H1 (cell line): Measurements from ENCODE around the gene MRPL54. TPM values are rescaled to one million over a fixed set of nuclear protein-coding genes. Genes with fewer than 3 reads are reported as not detected.

Experiments
- CTCF ChIA-PET: fragments of 300-600 bp; sonication (Branson Sonifier 250); formaldehyde crosslinking; loops from one replicate; lab custom pipeline; 2021; ENCODE audit not compliant: partially characterized antibody; lab: Charles Lee
- POLR2A ChIA-PET: fragments of 300-600 bp; sonication (Branson Sonifier 250); formaldehyde crosslinking; loops from one replicate; lab custom pipeline; 2021; ENCODE audit warnings: inconsistent platforms; ENCODE audit not compliant: partially characterized antibody; lab: Charles Lee
- DNase-seq, 2 experiments: peaks; one replicate each; pipeline versions ENCODE4 v3.0.0 to v3.0.0-alpha.2; 2010 to 2022; ENCODE audit warnings: low spot score in 2 of 2, low read depth in 1 of 2, mixed read lengths in 1 of 2
- FAIRE-seq: peaks from 2 replicates; lab custom pipeline; 2011; peaks lifted over from hg19 to GRCh38; lab: Jason Lieb, UNC
- H2AFZ ChIP-seq: 2 replicates; pipeline ENCODE4 v1.8.1; 2012; ENCODE audit warnings: low read length, inconsistent platforms
- H2AK5ac ChIP-seq: 2 replicates; pipeline ENCODE4 v1.6.1; 2013; ENCODE audit warnings: low read depth, low read length
- H2BK120ac ChIP-seq: replicated peaks from 2 replicates; pipeline ENCODE3; 2013; ENCODE audit warnings: low read depth, low read length, inconsistent platforms
- H2BK12ac ChIP-seq: 2 replicates; pipeline ENCODE4 v1.6.1; 2013; ENCODE audit warnings: low read depth, low read length
- H2BK15ac ChIP-seq: 2 replicates; pipeline ENCODE4 v1.6.1; 2013; ENCODE audit warnings: low read length
- H2BK20ac ChIP-seq: 2 replicates; pipeline ENCODE4 v1.6.1; 2013; ENCODE audit warnings: low read length
- H2BK5ac ChIP-seq: 2 replicates; pipeline ENCODE4 v1.6.1; 2013; ENCODE audit warnings: low read depth, low read length
- H3K14ac ChIP-seq: 2 replicates; pipeline ENCODE4 v1.6.1; 2013; ENCODE audit warnings: inconsistent platforms; ENCODE audit not compliant: insufficient read length
- H3K18ac ChIP-seq: 2 replicates; pipeline ENCODE4 v1.6.1; 2013; ENCODE audit warnings: low read length; ENCODE audit errors: extremely low read depth
- H3K23ac ChIP-seq: 2 replicates; pipeline ENCODE4 v1.6.1; 2013; ENCODE audit warnings: inconsistent platforms; ENCODE audit not compliant: insufficient read length
- H3K23me2 ChIP-seq: 2 replicates; pipeline ENCODE4 v1.6.1; 2013; ENCODE audit warnings: low read depth, low read length
- H3K27ac ChIP-seq: 2 replicates; pipeline ENCODE4 v1.6.1; 2011; ENCODE audit warnings: low read depth, low read length, inconsistent platforms
- H3K27me3 ChIP-seq, 4 experiments: replicated peaks in 1 of 4; 1 replicate in 1 of 4; 2 replicates in 3 of 4; pipeline versions ENCODE4 v1.6.1 to v1.8.1; 2011 to 2013; ENCODE audit warnings: low read length in 3 of 4, mild to moderate bottlenecking in 3 of 4, inconsistent platforms in 2 of 4, mixed read lengths in 2 of 4, moderate library complexity in 1 of 4; ENCODE audit not compliant: control insufficient read depth in 3 of 4, insufficient read depth in 3 of 4; ENCODE audit errors: extremely low read depth in 1 of 4
- H3K36me3 ChIP-seq, 4 experiments: 2 replicates each; pipeline versions ENCODE4 v1.6.1 to v1.8.1; 2011 to 2013; ENCODE audit warnings: mild to moderate bottlenecking in 4 of 4, low read length in 3 of 4, moderate library complexity in 2 of 4, control low read depth in 1 of 4, inconsistent platforms in 1 of 4; ENCODE audit not compliant: insufficient read depth in 4 of 4, control insufficient read depth in 2 of 4
- H3K4ac ChIP-seq: replicated peaks from 2 replicates; pipeline ENCODE3; 2013; ENCODE audit warnings: low read length, low read depth, mixed read lengths, inconsistent platforms; ENCODE audit not compliant: insufficient read length
- H3K4me1 ChIP-seq, 4 experiments: replicated peaks in 1 of 4; 1 replicate in 1 of 4; 2 replicates in 3 of 4; pipeline versions ENCODE4 v1.6.1 to v1.8.1; 2011 to 2013; ENCODE audit warnings: low read length in 3 of 4, inconsistent platforms in 2 of 4, mixed read lengths in 1 of 4; ENCODE audit not compliant: insufficient read depth in 4 of 4, control insufficient read depth in 3 of 4
- H3K4me2 ChIP-seq, 2 experiments: 2 replicates each; pipeline versions ENCODE4 v1.6.1 to v1.8.1; 2011 to 2013; ENCODE audit warnings: low read depth in 2 of 2, low read length in 2 of 2, control low read depth in 1 of 2, inconsistent platforms in 1 of 2, mild to moderate bottlenecking in 1 of 2; ENCODE audit not compliant: insufficient read depth in 1 of 2
- H3K4me3 ChIP-seq, 4 experiments: fragments of 200-600, 300-600 bp in 1 of 4; sonication (generic), shearing (Covaris generic), sonication (Bioruptor Twin) in 1 of 4; 2 replicates each; pipeline versions ENCODE4 v1.5.1 to v1.8.1; 2011 to 2016; ENCODE audit warnings: low read length in 4 of 4, low read depth in 3 of 4, control low read depth in 2 of 4, inconsistent platforms in 2 of 4, mild to moderate bottlenecking in 2 of 4, mixed read lengths in 1 of 4, moderate library complexity in 1 of 4; ENCODE audit not compliant: insufficient read depth in 2 of 4; ENCODE audit errors: extremely low read depth in 1 of 4
- H3K56ac ChIP-seq: replicated peaks from 2 replicates; pipeline ENCODE3; 2013; ENCODE audit warnings: low read depth, mild to moderate bottlenecking, mixed read lengths, low read length, inconsistent platforms; ENCODE audit not compliant: insufficient read length
- H3K79me1 ChIP-seq: 2 replicates; pipeline ENCODE4 v1.6.1; 2013; ENCODE audit warnings: low read depth, low read length, control low read depth
- H3K79me2 ChIP-seq, 2 experiments: 2 replicates each; pipeline versions ENCODE4 v1.6.1 to v1.8.1; 2012 to 2013; ENCODE audit warnings: low read length in 2 of 2, mild to moderate bottlenecking in 2 of 2, inconsistent platforms in 1 of 2; ENCODE audit not compliant: insufficient read depth in 2 of 2, control insufficient read depth in 1 of 2
- H3K9ac ChIP-seq, 4 experiments: replicated peaks in 1 of 4; 1 replicate in 1 of 4; 2 replicates in 3 of 4; pipeline versions ENCODE4 v1.6.1 to v1.8.1; 2011 to 2013; ENCODE audit warnings: low read depth in 3 of 4, low read length in 3 of 4, control low read depth in 2 of 4, mild to moderate bottlenecking in 2 of 4, moderate library complexity in 2 of 4, inconsistent platforms in 1 of 4; ENCODE audit errors: extremely low read depth in 1 of 4
- H3K9me3 ChIP-seq, 2 experiments: 2 replicates each; pipeline versions ENCODE4 v1.6.1 to v1.8.1; 2012 to 2013; ENCODE audit warnings: mild to moderate bottlenecking in 2 of 2, moderate library complexity in 2 of 2, control low read depth in 1 of 2, inconsistent platforms in 1 of 2, low read depth in 1 of 2, low read length in 1 of 2, mixed read lengths in 1 of 2; ENCODE audit not compliant: insufficient read depth in 2 of 2
- H4K20me1 ChIP-seq, 2 experiments: replicated peaks in 1 of 2; 2 replicates each; pipeline versions ENCODE3 to v1.8.1; 2011 to 2013; ENCODE audit warnings: inconsistent platforms in 2 of 2, low read length in 2 of 2, mild to moderate bottlenecking in 1 of 2; ENCODE audit not compliant: insufficient read depth in 2 of 2, control insufficient read depth in 1 of 2
- H4K5ac ChIP-seq: 2 replicates; pipeline ENCODE4 v1.6.1; 2013; ENCODE audit warnings: low read length, low read depth, mixed read lengths, inconsistent platforms; ENCODE audit not compliant: insufficient read length
- H4K8ac ChIP-seq: 2 replicates; pipeline ENCODE4 v1.8.0; 2013; ENCODE audit warnings: mild to moderate bottlenecking, moderate library complexity, low read length, inconsistent platforms; ENCODE audit not compliant: insufficient read depth; ENCODE audit errors: extremely low read depth
- H4K91ac ChIP-seq: replicated peaks from 2 replicates; pipeline ENCODE3; 2013; ENCODE audit warnings: low read length, mixed read lengths, inconsistent platforms; ENCODE audit not compliant: insufficient read length
- CREB1 ChIP-seq: IDR thresholded peaks from 2 replicates; pipeline ENCODE4 v1.6.1; 2012; ENCODE audit warnings: inconsistent platforms
- EZH2 ChIP-seq: fragments of 200-600 bp; sonication (generic); IDR thresholded peaks from 2 replicates; pipeline ENCODE4 v1.7.1; 2012; ENCODE audit warnings: low read depth, mild to moderate bottlenecking, moderate library complexity, low read length, inconsistent platforms; ENCODE audit not compliant: severe bottlenecking
- HDAC2 ChIP-seq, 2 experiments: fragments of 300-600 bp in 1 of 2; sonication (generic) in 1 of 2; IDR thresholded peaks; 2 replicates each; pipeline ENCODE4 v1.6.1; 2011 to 2012; ENCODE audit warnings: low read depth in 2 of 2, low read length in 2 of 2, mild to moderate bottlenecking in 2 of 2, moderate library complexity in 2 of 2, borderline replicate concordance in 1 of 2, inconsistent platforms in 1 of 2
- MAX ChIP-seq: IDR thresholded peaks from 2 replicates; pipeline ENCODE4 v1.6.1; 2012; ENCODE audit warnings: inconsistent platforms
- POLR2AphosphoS5 ChIP-seq: IDR thresholded peaks from 2 replicates; pipeline ENCODE4 v1.6.1; 2011; ENCODE audit warnings: low read depth, low read length
- RXRA ChIP-seq: IDR thresholded peaks from 2 replicates; pipeline ENCODE4 v1.6.1; 2011; ENCODE audit warnings: low read depth, mild to moderate bottlenecking, low read length, moderate library complexity; ENCODE audit not compliant: insufficient read depth
- SP1 ChIP-seq: IDR thresholded peaks from 2 replicates; pipeline ENCODE4 v1.6.1; 2011; ENCODE audit warnings: low read depth, low read length
- TAF1 ChIP-seq: IDR thresholded peaks from 2 replicates; pipeline ENCODE4 v1.6.1; 2011; ENCODE audit warnings: mild to moderate bottlenecking, low read depth, low read length
- TBP ChIP-seq: IDR thresholded peaks from 2 replicates; pipeline ENCODE4 v1.6.1; 2011; ENCODE audit warnings: low read depth, low read length, improper control_type of control experiment
- TEAD4 ChIP-seq: IDR thresholded peaks from 2 replicates; pipeline ENCODE4 v1.6.1; 2012; ENCODE audit warnings: low read depth, low read length, inconsistent platforms, mixed read lengths
- WGBS, 2 experiments: shearing (Covaris generic) in 1 of 2; methylation state at CpG; one replicate each; pipeline versions ENCODE4 v1.1.6 to v1.1.7; 2013 to 2015; ENCODE audit warnings: low lambda C conversion rate in 2 of 2, mixed read lengths in 2 of 2, inconsistent platforms in 1 of 2, low coverage in 1 of 2, missing lambda C conversion rate in 1 of 2; ENCODE audit not compliant: insufficient replicate concordance in 2 of 2, insufficient coverage in 1 of 2, insufficient read length in 1 of 2; ENCODE audit errors: extremely low coverage in 1 of 2, missing lambda C conversion rate in 1 of 2; 5-methylcytosine and 5-hydroxymethylcytosine counted together
- polyA plus RNA-seq, 7 experiments: library from polyadenylated mRNA; depleted of rRNA in 3 of 7; stranded (reverse) in 5 of 7; unstranded in 2 of 7; fragments of >200 nt in 5 of 7; fragments of 200-250 nt in 2 of 7; gene quantifications; 1 replicate in 5 of 7; 2 replicates in 1 of 7; 4 replicates in 1 of 7; pipeline versions ENCODE4 v1.2.1 to v1.2.3, GENCODE V29; 2011 to 2013; ENCODE audit warnings: missing spikeins in 2 of 7, mixed read lengths in 2 of 7
- total RNA-seq: library from RNA; stranded (reverse); fragmentation: NEBNext Ultra II Directional; extraction: Animal tissue kit (Norgen Biotek cat#: 25700); gene quantifications from 2 replicates; pipeline ENCODE4 v1.2.1, GENCODE V29; 2021
- TF ChIP-seq, protein P1 (sequence below): IDR thresholded peaks from 2 replicates; pipeline ENCODE4 v1.6.1; 2011; ENCODE audit warnings: low read depth, mild to moderate bottlenecking, low read length; ENCODE audit not compliant: insufficient read depth

The MRPL54 gene
- total and polyA plus RNA-seq, 2 of the 8 experiments (the other 6 are each of a cell fraction or from before 2014, with no cell fraction given): 63.8 to 72.8 TPM

DNA sequence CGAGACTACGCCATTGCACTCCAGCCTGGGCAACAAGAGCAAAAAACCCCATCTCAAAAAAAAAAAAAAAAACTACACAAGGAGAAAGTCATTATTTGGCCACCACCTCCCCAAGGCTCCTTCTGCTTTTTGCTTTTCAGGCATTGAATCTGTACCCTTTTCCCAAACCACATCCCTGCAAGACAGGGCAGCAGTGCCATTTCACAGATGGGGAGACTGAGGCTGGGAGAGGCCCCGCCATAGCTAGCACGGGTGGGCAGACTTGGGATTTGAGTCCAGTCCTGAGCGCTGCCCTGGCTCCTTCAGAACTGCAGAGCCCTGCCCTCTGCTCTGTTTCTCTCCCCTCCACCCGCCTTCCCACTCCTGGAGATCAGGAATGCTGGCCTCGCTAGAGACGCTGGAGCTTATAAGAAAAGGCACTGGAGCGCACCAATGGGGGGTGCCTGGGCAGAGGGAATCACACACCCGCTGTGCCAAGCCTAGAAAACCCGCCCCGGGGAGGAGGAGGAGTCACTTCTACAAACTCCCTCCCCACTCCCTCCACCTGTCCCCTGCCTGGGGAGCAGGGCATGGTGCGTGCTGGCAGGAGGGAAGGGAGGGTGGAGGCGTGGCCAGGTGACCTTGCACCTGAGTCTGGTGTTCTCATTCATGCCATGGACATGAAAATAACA lies 36.7 kb upstream of the MRPL54 start:
- H3K4me2 ChIP-seq: peak overlapping the region; percentile 22 to 47; a peak in 3 of 4 replicates
- H2BK15ac ChIP-seq: no peak overlapping the region
- peak overlapping the region; percentile 71 for H4K5ac ChIP-seq
- no peaks in the 10 kb centered on the region for H3K79me1 ChIP-seq
- peaks cover 8% of the 10 kb centered on the region; the same call in 1 of the 2 replicates for H3K23me2 ChIP-seq
- no peak overlapping the region for H2BK5ac ChIP-seq
- H4K91ac ChIP-seq: peak overlapping the region; percentile 74
- ChIA-PET POLR2A (interaction anchor here (0.6 to 1.8 kb wide), 3 partner anchors 17 to 422 kb away, joined by 4 read pairs; partner anchors contain the start of genes MRPL54 and TJP3), CTCF (interaction anchor here (0.6 to 1.7 kb wide), 7 partner anchors 9 to 802 kb away, joined by 3 to 5 read pairs (median 3); no protein-coding TSS in a partner anchor)
- no peaks in the 10 kb centered on the region for H4K20me1 ChIP-seq
- no peaks in the 10 kb centered on the region for H3K36me3 ChIP-seq
- no peak overlapping the region for H2AFZ ChIP-seq
- H3K27me3 ChIP-seq: peaks cover 0 to 3% (median 0%) of the 10 kb centered on the region in 4 experiments; a peak in 2 of 7 replicates
- no peaks in the 10 kb centered on the region for H3K9me3 ChIP-seq
- peaks cover 0 to 13% (median 7%) of the 10 kb centered on the region in 4 experiments; a peak in 6 of 7 replicates for H3K4me1 ChIP-seq
- peak overlapping the region in 1 of 4 experiments; percentile 23; a peak in 1 of 8 replicates for H3K4me3 ChIP-seq
- FAIRE-seq: no peak
- 31% methylated on average over 11 of the region's 14 CpGs; no CpG with 5 or more reads in 1 of the 2 experiments for WGBS, 2 experiments
- H2BK20ac ChIP-seq: no peak overlapping the region
- no peak overlapping the region for H2BK12ac ChIP-seq
- no peak overlapping the region for H2AK5ac ChIP-seq
- no peak overlapping the region for H3K27ac ChIP-seq
- H3K79me2 ChIP-seq: no peaks in the 10 kb centered on the region
- no peak overlapping the region for H3K56ac ChIP-seq
- H3K23ac ChIP-seq: no peak overlapping the region
- DNase-seq: peak; percentile 61 to 77
- H3K18ac ChIP-seq: peak overlapping the region; percentile 72
- no peak overlapping the region for H2BK120ac ChIP-seq
- H4K8ac ChIP-seq: peak overlapping the region; percentile 11; the same call in 1 of the 2 replicates
- no peak overlapping the region for H3K14ac ChIP-seq
- no peak overlapping the region for H3K4ac ChIP-seq
- H3K9ac ChIP-seq: no peak overlapping the region
- TF ChIP-seq TAF1: 0 out of 2 replicates have a peak, but pooled peaks have one; percentile 26
- TF ChIP-seq MAX: peak; percentile 61; the same call in 1 of the 2 replicates
- TF ChIP-seq EZH2: no peak
- peak; percentile 70 for TF ChIP-seq TEAD4
- TF ChIP-seq HDAC2 (IDR thresholded peaks at IDR 0.05; ENCODE audit: borderline replicate concordance in 1 of 2, low read depth in 2 of 2, low read length in 2 of 2): peak; percentile 26 to 80; a peak in 3 of 4 replicates
- TF ChIP-seq POLR2AphosphoS5: no peak
- peak; percentile 46; the same call in 1 of the 2 replicates for TF ChIP-seq TBP
- 0 out of 2 replicates have a peak, but pooled peaks have one; percentile 24 for TF ChIP-seq CREB1
- no peak for TF ChIP-seq RXRA
- peak; percentile 83 for TF ChIP-seq SP1
- TF ChIP-seq, protein P1, sequence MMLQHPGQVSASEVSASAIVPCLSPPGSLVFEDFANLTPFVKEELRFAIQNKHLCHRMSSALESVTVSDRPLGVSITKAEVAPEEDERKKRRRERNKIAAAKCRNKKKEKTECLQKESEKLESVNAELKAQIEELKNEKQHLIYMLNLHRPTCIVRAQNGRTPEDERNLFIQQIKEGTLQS: no peak
